Trophoblast cell (in vitro differentiated cells and primary cell): ENCODE measurements around the gene CD44.

Source experiments
- DNase-seq, 2 donors: peaks; one replicate each; pipeline ENCODE4 v3.0.0-alpha.2; 2016
- H2AFZ ChIP-seq: 2 replicates; pipeline ENCODE4 v1.6.1; 2013; ENCODE audit warnings: low read length, moderate library complexity, mild to moderate bottlenecking; ENCODE audit not compliant: insufficient read depth, poor library complexity
- H2AK5ac ChIP-seq: 2 replicates; pipeline ENCODE4 v1.6.1; 2013; ENCODE audit warnings: mild to moderate bottlenecking, low read length
- H2BK120ac ChIP-seq: 2 replicates; pipeline ENCODE4 v1.6.1; 2013; ENCODE audit warnings: low read length, mild to moderate bottlenecking, moderate library complexity; ENCODE audit not compliant: insufficient read depth, poor library complexity
- H2BK12ac ChIP-seq: 2 replicates; pipeline ENCODE4 v1.6.1; 2013; ENCODE audit warnings: mild to moderate bottlenecking, low read length, moderate library complexity
- H2BK5ac ChIP-seq: 2 replicates; pipeline ENCODE4 v1.6.1; 2013; ENCODE audit warnings: low read length, low read depth, moderate library complexity, mild to moderate bottlenecking; ENCODE audit not compliant: poor library complexity
- H3K14ac ChIP-seq: 2 replicates; pipeline ENCODE4 v1.6.1; 2013; ENCODE audit warnings: mild to moderate bottlenecking, low read length
- H3K18ac ChIP-seq: 2 replicates; pipeline ENCODE4 v1.6.1; 2013; ENCODE audit warnings: mild to moderate bottlenecking, low read length
- H3K23ac ChIP-seq: 2 replicates; pipeline ENCODE4 v1.6.1; 2013; ENCODE audit warnings: low read length
- H3K27ac ChIP-seq: 2 replicates; pipeline ENCODE4 v1.5.1; 2013; ENCODE audit warnings: low read depth, mild to moderate bottlenecking, inconsistent platforms, low read length, moderate library complexity
- H3K27me3 ChIP-seq: 2 replicates; pipeline ENCODE4 v1.6.1; 2013; ENCODE audit warnings: inconsistent platforms, mild to moderate bottlenecking, low read length, moderate library complexity; ENCODE audit not compliant: insufficient read depth
- H3K36me3 ChIP-seq, 2 experiments: 1 replicate in 1 of 2; 2 replicates in 1 of 2; pipeline ENCODE4 v1.6.1; 2013; ENCODE audit warnings: low read length in 2 of 2, mild to moderate bottlenecking in 2 of 2, moderate library complexity in 1 of 2; ENCODE audit not compliant: insufficient read depth in 2 of 2, control insufficient read depth in 1 of 2
- H3K4ac ChIP-seq: 2 replicates; pipeline ENCODE4 v1.6.1; 2013; ENCODE audit warnings: low read depth, mild to moderate bottlenecking, low read length, moderate library complexity
- H3K4me1 ChIP-seq, 2 experiments: 1 replicate in 1 of 2; 2 replicates in 1 of 2; pipeline ENCODE4 v1.6.1; 2013; ENCODE audit warnings: low read length in 2 of 2, mild to moderate bottlenecking in 2 of 2, moderate library complexity in 1 of 2; ENCODE audit not compliant: insufficient read depth in 2 of 2, control insufficient read depth in 1 of 2
- H3K4me2 ChIP-seq: 2 replicates; pipeline ENCODE4 v1.6.1; 2013; ENCODE audit warnings: inconsistent platforms, mild to moderate bottlenecking, low read length, moderate library complexity
- H3K4me3 ChIP-seq: 2 replicates; pipeline ENCODE4 v1.5.1; 2013; ENCODE audit warnings: mild to moderate bottlenecking, low read depth, low read length, inconsistent platforms
- H3K79me1 ChIP-seq: one replicate; pipeline ENCODE4 v1.6.1; 2013; ENCODE audit warnings: low read length
- H3K79me2 ChIP-seq: 2 replicates; pipeline ENCODE4 v1.6.1; 2013; ENCODE audit warnings: low read length, mild to moderate bottlenecking; ENCODE audit not compliant: control insufficient read depth, insufficient read depth, poor library complexity
- H3K9ac ChIP-seq: 2 replicates; pipeline ENCODE4 v1.6.1; 2013; ENCODE audit warnings: mild to moderate bottlenecking, low read length
- H3K9me3 ChIP-seq: 2 replicates; pipeline ENCODE4 v1.6.1; 2013; ENCODE audit warnings: low read depth, mild to moderate bottlenecking, control low read depth, inconsistent platforms, low read length; ENCODE audit not compliant: insufficient read depth
- H4K12ac ChIP-seq: 2 replicates; pipeline ENCODE4 v1.6.1; 2013; ENCODE audit warnings: low read depth, mild to moderate bottlenecking, low read length, moderate library complexity
- H4K8ac ChIP-seq: 2 replicates; pipeline ENCODE4 v1.6.1; 2013; ENCODE audit warnings: low read depth, mild to moderate bottlenecking, low read length, moderate library complexity
- H4K91ac ChIP-seq: one replicate; pipeline ENCODE4 v1.6.1; 2013; ENCODE audit warnings: low read depth, mild to moderate bottlenecking, low read length, moderate library complexity
- WGBS: extraction: QIAGEN DNeasy Blood & Tissue Kit; methylation state at CpG from one replicate; pipeline ENCODE4 v1.1.7; 2013; ENCODE audit warnings: missing lambda C conversion rate; ENCODE audit not compliant: insufficient read length, insufficient coverage; ENCODE audit errors: extremely low coverage; 5-methylcytosine and 5-hydroxymethylcytosine counted together

Gene CD44

GRCh38 chr11:35169754-35170153, 30.8 kb downstream of the CD44 start:
- Histone ChIP-seq H3K9ac (no peak overlapping the region), H3K14ac (no peak overlapping the region), H2AFZ (no peak overlapping the region), H4K8ac (no peak overlapping the region), H3K27ac (no peak overlapping the region), H3K9me3 (no peaks in the 10 kb centered on the region), H3K36me3 (no peaks in the 10 kb centered on the region), H3K4me2 (no peak overlapping the region), H3K18ac (no peak overlapping the region), H3K4me3 (no peak overlapping the region), H3K27me3 (no peaks in the 10 kb centered on the region), H3K4me1 (peaks cover 11 to 19% of the 10 kb centered on the region in 2 experiments), H3K79me1 (peaks cover 6% of the 10 kb centered on the region), H4K91ac (no peak overlapping the region), H2BK120ac (no peak overlapping the region), H2BK5ac (no peak overlapping the region), H3K4ac (no peak overlapping the region), H3K79me2 (no peaks in the 10 kb centered on the region), H2BK12ac (no peak overlapping the region), H3K23ac (no peak overlapping the region), H2AK5ac (no peak overlapping the region), H4K12ac (no peak overlapping the region)
- no peak for DNase-seq
- no CpG with 5 or more reads among the region's 1 CpG for WGBS

- no CpG with 5 or more reads among the region's 3 CpGs for WGBS
- no peaks in the 10 kb centered on the region for H3K79me2 ChIP-seq
- H3K36me3 ChIP-seq: no peaks in the 10 kb centered on the region
- no peak overlapping the region for H4K91ac ChIP-seq
- H3K27me3 ChIP-seq: no peaks in the 10 kb centered on the region
- no peak overlapping the region for H3K4ac ChIP-seq
- no peak overlapping the region for H2BK5ac ChIP-seq
- H3K18ac ChIP-seq: no peak overlapping the region
- peaks cover 11 to 19% of the 10 kb centered on the region in 2 experiments for H3K4me1 ChIP-seq
- no peak overlapping the region for H3K27ac ChIP-seq
- no peak overlapping the region for H3K4me3 ChIP-seq
- no peak overlapping the region for H4K8ac ChIP-seq
- H2BK120ac ChIP-seq: no peak overlapping the region
- DNase-seq: no peak
- no peak overlapping the region for H3K4me2 ChIP-seq
- H2AFZ ChIP-seq: no peak overlapping the region
- no peak overlapping the region for H3K14ac ChIP-seq
- H3K9me3 ChIP-seq: no peaks in the 10 kb centered on the region
- no peak overlapping the region for H3K9ac ChIP-seq
- H3K79me1 ChIP-seq: peaks cover 6% of the 10 kb centered on the region
- H2BK12ac ChIP-seq: no peak overlapping the region
- H3K23ac ChIP-seq: no peak overlapping the region
- H4K12ac ChIP-seq: no peak overlapping the region
- H2AK5ac ChIP-seq: no peak overlapping the region
These were observed 31.5 kb downstream of the CD44 start for GRCh38 chr11:35170503-35170902.

DNA sequence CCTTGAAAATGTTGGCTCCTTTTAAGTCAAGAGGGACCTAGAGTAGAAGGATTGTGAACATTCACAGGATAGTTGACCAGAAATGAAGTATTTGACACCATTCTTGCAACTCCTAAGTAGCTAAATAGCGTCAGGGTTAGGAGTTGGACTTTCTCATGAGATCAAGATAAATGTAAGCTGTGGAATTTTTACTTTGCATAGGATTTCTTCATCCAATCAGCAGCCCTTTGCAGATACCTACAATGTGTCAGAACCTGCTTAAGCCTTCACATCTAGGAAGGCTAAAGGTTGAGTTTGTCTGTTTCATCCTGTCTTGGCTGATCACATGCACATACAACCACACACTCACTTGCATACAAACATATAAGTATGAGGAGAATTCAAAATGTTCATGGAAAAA, 32.3 kb downstream of the CD44 start:
- no peak overlapping the region for H4K91ac ChIP-seq
- no peak overlapping the region for H3K14ac ChIP-seq
- no peak overlapping the region for H3K27ac ChIP-seq
- H2BK12ac ChIP-seq: no peak overlapping the region
- DNase-seq: peak; percentile 72 to 96
- no peak overlapping the region for H2BK5ac ChIP-seq
- no peak overlapping the region for H3K23ac ChIP-seq
- no peaks in the 10 kb centered on the region for H3K9me3 ChIP-seq
- H2AK5ac ChIP-seq: no peak overlapping the region
- H3K4me3 ChIP-seq: no peak overlapping the region
- no CpG with 5 or more reads among the region's 1 CpG for WGBS
- peaks cover 4% of the 10 kb centered on the region for H3K79me1 ChIP-seq
- no peak overlapping the region for H3K4ac ChIP-seq
- H3K18ac ChIP-seq: no peak overlapping the region
- H2AFZ ChIP-seq: no peak overlapping the region
- H4K8ac ChIP-seq: no peak overlapping the region
- H3K4me2 ChIP-seq: no peak overlapping the region
- no peak overlapping the region for H4K12ac ChIP-seq
- no peak overlapping the region for H2BK120ac ChIP-seq
- H3K4me1 ChIP-seq: peaks cover 9 to 16% of the 10 kb centered on the region in 2 experiments
- no peaks in the 10 kb centered on the region for H3K79me2 ChIP-seq
- H3K9ac ChIP-seq: no peak overlapping the region
- no peaks in the 10 kb centered on the region for H3K36me3 ChIP-seq
- H3K27me3 ChIP-seq: no peaks in the 10 kb centered on the region

- Histone ChIP-seq H3K27ac (no peak overlapping the region), H3K79me1 (no peaks in the 10 kb centered on the region), H3K79me2 (no peaks in the 10 kb centered on the region), H2BK120ac (no peak overlapping the region), H3K36me3 (no peaks in the 10 kb centered on the region), H2BK12ac (no peak overlapping the region), H3K4me2 (no peak overlapping the region), H3K18ac (no peak overlapping the region), H4K12ac (no peak overlapping the region), H3K9ac (no peak overlapping the region), H3K14ac (no peak overlapping the region), H4K91ac (no peak overlapping the region), H3K9me3 (no peaks in the 10 kb centered on the region), H3K27me3 (no peaks in the 10 kb centered on the region), H4K8ac (no peak overlapping the region), H3K4me1 (peaks cover 0 to 7% of the 10 kb centered on the region in 2 experiments), H3K23ac (no peak overlapping the region), H3K4ac (no peak overlapping the region), H2AK5ac (no peak overlapping the region), H3K4me3 (no peak overlapping the region), H2AFZ (no peak overlapping the region), H2BK5ac (no peak overlapping the region)
- peak in 1 of 2 donors; percentile 35 for DNase-seq
- WGBS: no CpG with 5 or more reads among the region's 2 CpGs
These were observed 34.1 kb downstream of the CD44 start for GRCh38 chr11:35173011-35173511.
